Mesenteric fat pad (tissue), 1 donor: ENCODE data around the gene TRIM39. TPM values are rescaled to one million over a fixed set of nuclear protein-coding genes. Genes with fewer than 3 reads are reported as not detected.
"Not testable (repeated sequence)": the region's sequence is repeated elsewhere in the genome, so short reads cannot be mapped to it uniquely, and the experiment has no call there.

Experiments
- DNase-seq: peaks from one replicate; pipeline ENCODE4 v3.0.0-alpha.2; 2020; ENCODE audit warnings: low spot score
- long read RNA-seq: library from polyadenylated mRNA; unstranded; transcript quantifications from one replicate; pipeline ENCODE4 v2.0.0, GENCODE V29; 2020
- total RNA-seq: library from RNA; stranded (reverse); fragmentation: NEBNext Ultra II Directional; extraction: Animal tissue kit (Norgen Biotek cat#: 25700); gene quantifications from one replicate; pipeline ENCODE4 v1.2.1, GENCODE V29; 2021
- donor health status: DM: yes; HTN: yes; CAD: no.

The TRIM39 gene
- total RNA-seq, result 10.4 TPM
- long read RNA-seq, partial matches to known transcripts, result 10 of 26 reads
- long read RNA-seq, other reads (novel, unspliced or antisense), result 10 of 26 reads

DNA sequence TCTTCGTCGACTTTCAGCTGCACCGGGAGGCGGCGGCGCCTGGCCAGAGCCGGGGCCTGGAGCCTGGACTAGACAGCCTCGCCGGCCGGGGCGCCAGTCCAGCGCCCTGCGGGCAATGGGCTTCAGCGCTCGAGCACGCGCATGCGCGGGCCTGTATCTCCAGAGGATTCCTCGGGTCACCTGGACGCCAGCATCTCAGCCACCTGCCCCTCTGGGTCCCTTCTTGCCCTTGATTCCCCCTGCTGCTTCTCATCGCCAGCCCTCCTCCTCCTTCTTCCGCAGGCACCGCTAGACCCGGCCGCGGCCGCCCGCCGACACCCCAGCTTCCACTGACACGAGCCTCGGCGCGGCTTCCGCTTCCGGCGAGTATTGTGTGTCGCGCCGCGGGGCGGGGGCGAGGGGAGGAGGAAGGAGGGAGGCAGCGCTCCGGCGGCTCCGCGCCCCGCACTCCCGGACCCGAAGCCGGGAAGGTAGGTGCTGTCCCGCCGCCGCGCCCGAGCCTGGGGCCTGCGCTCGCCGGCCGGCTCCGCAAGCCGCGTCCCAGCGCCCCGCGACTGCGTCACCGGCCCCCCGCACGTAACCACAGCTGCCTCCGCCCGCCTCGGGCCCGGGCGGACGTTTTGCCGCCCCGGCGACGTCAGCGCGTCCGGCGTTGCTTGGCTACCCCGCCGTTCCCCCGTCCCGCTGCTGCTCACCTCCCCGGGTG lies at the start of gene TRIM39:
Gene TRIM39, plus strand, starts transcription at position 402 of the 706 bp plus-strand sequence. CDS start 2,391 bp downstream, outside the sequence.
- peak; percentile 96 for DNase-seq

DNA sequence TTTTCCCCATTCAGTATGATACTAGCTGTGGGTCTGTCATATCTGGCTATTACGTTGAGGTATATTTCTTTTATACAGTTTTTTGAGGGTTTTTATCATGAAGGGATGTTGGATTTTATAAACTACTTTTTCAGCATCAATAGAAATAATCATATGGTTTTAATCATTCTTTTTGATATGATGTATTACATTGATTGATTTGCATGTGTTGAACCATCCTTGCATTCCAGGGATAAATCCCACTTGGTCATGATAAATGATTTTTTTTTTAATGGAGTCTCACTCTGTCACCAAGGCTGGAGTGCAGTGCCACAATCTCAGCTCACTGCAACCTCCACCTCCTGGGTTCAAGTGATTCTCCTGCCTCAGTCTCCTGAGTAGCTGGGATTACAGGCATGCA lies 45.7 kb upstream of the TRIM39 start:
- not testable (repeated sequence) for DNase-seq

DNA sequence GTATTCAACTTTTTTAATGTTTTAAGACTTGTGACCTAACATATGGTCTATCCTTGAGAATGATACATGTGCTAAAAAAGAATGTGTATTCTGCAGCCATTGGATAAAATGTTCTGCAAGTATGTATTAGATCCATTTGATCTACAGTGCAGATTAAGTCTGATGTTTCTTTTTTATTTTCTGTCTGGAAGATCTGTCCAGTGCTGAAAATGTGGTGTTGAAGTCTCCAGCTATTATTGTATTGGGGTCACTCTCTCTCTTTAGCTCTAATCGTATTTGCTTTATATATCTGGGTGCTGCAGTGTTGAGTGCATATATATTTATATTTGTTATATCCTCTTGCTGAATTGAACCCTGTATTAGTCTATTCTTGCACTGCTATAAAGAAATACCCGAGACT lies 44.2 kb upstream of the TRIM39 start:
- DNase-seq, result no peak

DNA sequence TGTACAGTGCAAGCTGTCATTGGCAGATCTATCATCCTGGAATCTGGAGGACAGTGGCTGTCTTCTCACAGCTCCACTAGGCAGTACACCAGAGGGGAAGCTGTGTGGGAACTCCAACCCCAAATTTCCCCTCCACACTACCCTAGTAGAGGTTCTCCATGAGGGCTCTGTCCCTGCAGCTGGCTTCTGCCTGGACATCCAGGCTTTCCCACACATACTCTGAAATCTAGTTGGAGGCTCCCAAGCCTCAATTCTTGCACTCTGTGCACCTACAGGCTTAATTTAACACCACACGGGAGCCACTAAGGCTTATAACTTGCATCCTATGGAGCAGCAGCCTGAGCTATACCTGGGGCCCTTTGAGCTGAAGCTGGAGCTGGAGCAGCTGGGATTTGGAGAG lies 43.0 kb upstream of the TRIM39 start:
- no peak for DNase-seq

DNA sequence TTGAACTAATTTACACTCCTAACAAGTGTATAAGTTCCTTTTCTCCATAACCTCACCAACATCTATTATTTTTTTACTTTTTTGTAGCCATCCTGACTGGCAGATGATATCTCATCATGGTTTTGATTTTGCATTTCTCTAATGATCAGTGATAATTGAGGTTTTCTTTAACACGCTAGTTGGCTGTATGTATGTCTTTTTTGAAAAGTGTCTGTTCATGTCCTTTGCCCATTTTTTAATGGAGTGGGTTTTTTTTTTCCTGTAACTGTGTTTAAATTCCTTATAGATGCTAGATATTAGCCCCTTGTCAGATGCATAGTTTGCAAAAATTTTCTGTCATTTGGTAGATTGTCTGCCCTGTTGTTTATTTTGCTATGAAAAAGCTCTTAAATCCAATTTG lies 39.6 kb upstream of the TRIM39 start:
- DNase-seq, result no peak

DNA sequence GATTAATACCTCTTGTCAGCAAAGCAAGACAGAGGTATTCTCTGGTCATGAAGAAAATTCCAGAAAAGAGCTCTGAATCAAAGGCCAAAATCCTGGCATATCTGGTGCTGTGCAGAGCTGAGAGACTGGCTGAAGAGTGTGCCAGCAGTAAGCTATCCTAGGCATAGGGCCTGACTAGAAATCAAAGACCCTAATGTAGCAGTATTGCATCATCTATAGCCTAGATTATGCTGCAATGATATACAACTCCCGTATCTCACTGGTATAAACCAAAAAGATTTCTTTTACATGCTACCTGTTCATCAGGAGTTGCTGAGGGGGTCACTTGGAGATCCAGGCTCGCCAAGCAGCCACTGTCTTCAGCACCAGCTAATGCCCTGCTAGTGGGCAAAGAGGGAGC lies 30.9 kb upstream of the TRIM39 start:
- DNase-seq, result no peak

DNA sequence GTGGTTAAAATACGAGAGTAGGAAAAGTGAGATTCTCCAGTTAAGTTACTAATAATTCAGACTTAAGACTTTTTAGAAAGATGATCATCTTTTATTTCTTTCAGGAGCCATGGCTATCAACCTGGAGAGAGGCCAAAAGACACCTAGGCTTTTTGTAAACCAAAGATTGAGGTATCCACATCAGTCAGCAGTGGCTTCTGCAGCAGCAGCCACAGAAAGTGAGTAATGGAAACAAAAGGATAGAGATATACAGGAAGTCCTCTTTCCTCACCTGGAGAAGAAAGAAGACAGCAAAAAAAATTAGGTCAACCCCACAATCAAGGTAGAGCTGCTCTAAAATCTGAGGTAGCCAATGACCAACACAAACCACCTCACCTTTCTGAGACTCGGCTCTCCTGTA lies 22.7 kb upstream of the TRIM39 start:
- no peak for DNase-seq

DNA sequence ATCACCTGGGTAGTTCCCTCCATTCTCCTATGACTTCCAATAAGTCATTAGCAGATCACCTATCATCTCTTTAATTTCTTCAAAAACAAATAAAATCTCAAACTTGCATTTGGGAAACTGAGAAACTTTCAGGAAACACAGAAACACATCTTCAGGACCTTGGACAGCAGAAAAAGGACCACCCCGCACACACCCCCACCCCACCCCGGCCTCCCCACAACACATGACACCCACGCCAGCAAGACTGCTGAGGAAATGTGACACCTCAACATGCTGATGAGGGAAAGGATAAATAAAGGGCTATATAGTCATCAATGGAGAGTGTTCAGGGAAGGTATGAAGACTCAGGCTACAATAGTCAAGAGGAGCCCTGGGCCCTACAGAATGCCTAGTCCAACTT lies 15.6 kb upstream of the TRIM39 start:
- no peak for DNase-seq

DNA sequence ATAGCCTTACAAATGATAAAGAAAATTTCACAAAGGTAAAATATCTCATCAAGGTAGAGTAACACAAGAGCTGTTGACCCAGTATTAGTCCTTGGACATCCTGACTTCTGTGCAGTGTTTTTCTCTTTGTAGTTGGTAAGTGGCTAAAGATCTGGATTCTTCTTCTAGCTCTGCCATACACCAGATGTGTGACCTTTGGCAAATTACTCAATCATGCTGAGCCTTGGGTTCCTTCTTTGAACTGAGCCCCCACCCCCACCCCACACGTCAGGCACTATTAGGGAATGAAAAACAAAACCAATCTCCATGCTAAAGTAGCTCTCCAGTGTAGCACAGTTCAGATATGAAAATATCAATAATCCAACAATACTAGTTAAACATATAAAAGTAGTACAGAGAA lies 15.1 kb upstream of the TRIM39 start:
- no peak for DNase-seq

DNA sequence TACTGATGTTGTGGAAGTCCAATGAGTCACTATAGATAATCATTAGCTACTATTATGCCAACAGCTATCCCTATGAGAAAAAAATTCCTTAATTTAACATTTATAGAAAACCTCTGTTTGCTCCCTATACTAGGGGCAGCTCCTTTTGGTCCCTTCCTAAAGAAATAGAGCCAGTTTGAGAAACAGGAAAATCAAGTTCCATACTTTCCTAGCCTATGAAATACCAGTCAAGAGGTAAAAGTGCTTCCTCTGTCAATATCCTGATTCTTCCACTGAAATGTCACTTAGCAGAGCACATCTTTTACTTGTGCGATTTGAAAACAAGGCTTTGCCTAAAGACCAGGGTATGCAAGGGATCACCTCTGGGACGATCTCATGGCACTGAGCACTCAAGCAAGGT lies 14.5 kb upstream of the TRIM39 start:
- no peak for DNase-seq

DNA sequence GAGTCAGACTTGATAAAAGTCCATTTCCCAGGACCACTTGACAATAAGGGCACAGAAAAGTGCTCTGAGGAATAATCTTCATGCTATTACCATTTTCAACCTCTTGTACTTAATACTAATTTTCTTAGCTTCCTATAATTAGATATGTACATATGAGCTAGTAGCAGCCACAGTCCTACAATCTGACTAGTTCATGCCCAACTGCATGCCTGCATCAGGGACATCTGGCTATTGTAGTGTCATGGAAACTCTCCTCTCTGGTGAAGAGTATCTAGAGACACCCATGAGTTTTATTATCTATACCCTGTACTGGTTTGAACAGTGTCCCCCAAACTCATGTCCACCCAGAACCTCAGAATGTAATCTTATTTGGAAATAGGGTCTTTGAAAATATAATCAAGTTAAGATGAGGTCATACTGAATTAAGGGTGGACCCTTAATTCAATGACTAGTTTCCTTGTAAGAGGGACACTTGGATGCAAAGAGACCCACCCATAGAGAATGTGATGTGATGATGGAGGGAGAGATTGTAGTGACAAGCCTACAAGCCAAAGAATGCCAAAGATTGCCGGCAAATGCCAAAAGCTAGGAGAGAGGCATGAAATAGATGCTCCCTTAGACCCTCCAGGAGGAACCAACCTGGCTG lies 13.9 kb upstream of the TRIM39 start:
- DNase-seq, result no peak

DNA sequence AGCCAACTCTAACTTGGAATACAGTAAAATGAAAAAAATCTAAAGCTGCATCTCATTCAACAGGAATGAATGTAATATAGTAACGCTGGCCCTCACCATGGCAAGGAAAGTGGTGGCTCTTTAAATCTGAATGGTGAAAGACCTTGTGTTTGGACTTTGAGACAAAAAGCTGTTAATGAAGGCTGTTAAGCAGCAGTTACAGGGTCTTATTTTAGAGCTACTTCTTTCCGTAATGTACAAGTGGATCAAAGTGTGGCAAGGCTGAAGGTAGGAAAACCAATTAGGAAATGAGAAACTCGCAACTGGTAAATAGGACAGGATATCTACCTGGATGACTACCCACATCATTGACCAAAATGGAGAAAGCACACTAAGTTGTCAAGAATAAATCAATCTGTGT lies 11.6 kb upstream of the TRIM39 start:
- no peak for DNase-seq

DNA sequence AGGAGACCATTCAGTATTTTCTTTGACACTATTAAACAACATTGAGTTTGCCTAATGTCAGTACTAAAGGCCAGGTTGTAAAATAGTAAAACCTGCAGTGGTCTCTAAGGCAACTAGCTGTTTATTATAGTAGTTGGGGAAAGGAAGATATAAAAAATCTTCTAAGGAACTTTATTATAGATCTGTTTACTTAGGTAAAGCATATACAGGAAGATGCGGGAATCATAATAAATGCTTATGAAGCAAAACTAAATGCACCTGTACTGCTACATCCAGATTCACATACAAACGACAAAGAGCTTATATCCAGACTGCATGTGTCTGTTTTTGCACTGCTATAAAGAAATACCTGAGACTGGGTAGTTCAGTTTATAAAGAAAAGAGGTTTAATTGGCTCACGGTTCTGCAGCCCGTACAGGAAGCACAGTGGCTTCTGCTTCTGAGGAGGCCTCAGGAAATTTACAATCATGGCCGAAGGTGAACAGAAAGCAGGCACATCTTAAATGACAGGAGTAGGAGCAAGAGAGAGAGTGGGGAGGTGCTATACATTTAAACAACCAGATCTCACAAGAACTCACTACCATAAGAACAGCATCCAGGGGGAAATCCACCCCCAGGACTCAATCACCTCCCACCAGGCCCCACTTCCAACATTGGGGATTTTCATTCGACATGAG lies 8.7 kb upstream of the TRIM39 start:
- DNase-seq, result no peak

DNA sequence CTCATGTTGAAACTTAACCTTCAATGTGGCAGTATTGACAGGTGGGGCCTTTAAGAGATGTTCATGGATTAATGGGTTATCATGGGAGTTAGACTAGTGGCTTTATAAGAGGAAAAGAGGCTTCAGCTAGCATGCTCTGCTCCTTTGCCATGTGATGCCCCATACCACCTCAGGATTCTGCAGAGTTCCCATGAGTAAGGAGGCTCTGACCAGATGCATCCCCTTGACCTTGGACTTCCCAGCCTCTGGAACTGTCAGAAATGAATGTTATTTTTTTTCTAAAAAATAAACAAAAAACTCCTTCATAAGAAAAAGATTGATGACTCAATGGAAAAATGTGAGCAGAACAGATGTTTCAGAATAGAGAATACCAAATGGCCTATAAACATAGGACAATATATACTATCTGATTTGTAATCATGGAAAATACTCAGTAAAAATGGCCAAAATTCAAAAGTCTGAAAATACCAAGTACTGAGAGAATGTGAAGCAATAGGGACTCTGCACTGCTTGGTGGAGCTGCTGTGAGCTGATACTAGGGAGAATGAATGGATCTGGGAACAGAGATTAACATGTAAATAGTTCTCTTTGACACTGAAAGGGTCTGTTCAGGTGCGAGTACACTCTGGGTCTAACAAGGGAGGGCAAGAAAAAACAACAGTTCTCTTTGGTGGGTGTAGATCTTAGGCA lies 7.4 kb upstream of the TRIM39 start:
- DNase-seq, result no peak

DNA sequence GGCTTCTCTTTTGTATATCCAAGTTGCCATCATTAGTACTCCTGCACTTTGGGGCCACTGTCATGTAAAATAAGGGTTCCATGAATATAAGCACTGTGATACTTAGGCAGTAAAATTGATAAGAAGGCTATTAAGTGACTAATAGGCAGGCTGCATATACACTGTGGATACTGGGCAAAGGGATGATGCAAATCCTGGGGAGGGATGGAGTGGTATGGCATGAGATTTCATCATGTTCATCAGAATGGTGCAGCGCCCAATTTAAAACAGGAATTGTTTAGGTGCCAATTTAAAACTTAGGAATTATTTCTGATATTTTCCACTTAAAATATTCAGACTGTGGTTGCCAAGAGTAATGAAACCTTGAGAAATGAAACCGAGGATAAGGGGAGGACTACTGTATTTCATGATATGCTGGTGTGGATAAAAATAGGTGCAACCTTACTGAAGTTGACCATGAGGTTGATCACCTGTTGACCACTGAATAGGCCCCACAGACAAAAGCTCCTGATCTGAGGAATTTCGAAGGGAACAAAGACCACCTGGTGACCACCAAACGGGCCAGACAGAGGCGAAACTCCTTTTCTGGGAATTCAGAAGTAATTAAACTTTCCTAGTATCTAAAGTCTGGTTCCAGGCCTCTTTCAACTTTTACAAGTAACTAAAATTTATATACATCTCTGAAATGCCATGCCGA lies 4.9 kb upstream of the TRIM39 start:
- DNase-seq, result no peak

DNA sequence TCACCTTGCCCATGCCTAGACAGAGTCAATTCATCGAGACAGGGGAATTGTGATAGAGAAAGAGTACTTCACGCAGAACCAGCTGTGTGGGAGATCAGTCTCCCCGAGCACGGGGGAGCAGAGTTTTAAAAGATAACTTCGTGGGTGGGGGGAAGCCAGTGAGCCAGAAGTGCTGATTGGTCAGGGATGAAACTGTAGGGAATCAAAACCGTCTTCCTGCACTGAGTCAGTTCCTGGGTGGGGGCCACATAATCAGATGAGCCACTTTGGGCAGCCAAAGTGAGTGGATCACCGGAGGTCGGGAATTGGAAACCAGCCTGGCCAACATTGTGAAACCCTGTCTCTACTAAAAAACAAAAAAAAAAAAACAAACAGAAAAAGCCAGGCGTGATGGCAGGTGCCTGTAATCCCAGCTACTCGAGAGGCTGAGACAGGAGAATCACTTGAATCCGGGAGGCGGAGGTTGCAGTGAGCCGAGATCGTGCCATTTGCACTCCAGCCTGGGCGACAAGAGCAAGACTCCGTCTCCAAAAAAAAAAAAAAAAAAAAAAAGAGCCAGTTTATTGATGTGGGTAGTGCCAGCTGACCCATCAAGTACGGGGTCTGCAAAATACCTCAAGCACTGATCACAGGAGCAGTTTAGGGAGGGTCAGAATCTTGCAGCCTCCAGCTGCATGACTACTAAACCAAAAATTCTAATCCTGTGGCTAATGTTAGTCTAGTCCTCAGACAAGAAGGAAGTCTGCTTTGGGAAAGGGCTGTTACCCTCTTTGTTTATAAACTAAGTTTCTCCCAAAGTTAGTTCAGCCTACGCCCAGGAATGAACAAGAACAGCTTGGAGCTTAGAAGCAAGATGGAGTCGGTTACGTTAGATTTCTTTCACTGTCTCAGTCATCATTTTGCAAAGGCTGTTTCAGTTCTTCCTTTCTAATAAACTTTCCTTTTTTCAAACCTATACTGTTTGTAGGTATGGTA lies 3.9 kb upstream of the TRIM39 start:
- DNase-seq, result no peak

DNA sequence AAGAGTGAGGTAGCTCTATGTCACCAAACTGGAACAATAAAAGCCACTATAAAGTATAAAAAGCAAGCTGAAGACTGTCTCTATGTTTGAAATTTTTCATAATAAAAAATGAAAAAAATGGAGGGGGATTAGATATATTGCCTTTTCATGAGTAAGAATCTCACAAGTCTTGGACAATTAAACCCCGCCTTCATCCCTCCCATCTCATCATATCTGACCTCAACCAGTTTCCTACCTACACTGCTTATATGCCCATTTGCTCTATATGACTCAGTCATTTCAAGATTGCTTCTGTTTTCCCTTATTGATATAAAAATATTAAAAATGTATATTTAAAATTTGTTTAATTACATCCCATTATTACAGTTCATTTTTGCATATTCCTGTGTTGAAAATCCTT lies 2.9 kb upstream of the TRIM39 start:
- no peak for DNase-seq

DNA sequence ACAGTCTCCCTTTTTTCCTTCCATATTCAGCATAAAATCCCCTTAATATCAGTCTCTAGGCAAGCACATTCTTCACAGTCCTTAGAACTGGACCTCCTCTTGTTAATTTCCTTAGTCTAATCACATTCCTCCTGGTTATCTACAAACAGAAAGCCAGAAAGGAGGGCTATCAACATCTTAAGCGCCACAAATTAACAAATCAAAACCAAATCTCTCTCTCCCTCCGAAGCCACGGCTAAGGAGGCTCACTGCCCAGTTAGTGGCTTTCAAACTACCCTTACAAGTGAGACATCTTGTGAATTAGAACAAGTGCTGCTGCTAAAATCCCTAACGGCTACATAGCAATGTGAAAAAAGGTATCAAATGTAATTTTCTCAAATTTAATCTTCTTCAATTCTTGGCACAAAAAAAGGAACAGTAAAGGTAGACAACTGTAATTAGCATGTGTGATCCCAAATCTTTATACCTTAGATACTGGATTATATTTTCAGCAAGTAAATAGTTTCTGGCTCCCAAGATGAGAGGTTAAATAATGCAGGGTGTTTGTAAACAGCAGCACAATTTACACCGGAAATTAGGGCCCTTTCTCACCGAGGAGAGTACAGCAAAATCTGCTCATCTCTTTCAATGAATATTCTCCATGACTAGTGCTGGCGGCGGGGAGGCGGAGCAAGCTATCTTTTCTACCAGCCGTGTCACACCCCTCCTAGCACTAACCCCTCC lies 1.4 kb upstream of the TRIM39 start:
- no peak for DNase-seq

DNA sequence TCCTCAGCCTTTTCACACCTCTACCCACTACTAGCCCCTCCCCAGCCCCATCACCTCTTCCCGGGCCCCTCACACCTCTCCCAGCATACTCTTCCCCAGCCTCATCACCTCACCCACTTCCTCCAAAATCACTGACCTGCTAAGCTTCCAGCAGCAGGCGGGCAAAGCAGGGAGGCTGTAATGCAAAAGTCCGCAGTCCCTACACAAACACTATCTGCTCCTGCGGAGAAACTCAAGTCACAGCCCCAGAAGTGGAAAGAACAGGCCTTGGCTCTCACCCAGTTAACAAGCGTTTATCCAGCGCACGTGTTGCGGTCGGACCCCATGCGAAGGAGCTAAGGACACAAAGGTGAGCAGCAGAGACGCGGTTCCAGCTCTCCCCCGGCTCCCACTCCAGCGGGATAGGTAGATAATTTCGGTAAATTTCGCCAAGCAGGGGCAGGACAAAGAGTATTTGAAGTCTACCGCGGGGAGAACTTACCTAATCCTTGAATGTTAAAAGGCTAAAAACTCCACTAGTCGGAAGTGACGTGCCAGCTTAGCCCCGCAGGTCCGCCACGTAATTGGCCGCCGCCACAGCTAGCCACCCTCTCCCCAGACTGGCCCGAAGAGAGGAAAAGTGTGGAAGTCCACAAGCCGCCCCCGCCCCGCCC lies 728 bp upstream of the TRIM39 start:
- no peak for DNase-seq
